Sigmoid colon (tissue), 7 donors: Measurements from ENCODE around the gene CRKL. TPM values are rescaled to one million over a fixed set of nuclear protein-coding genes. Genes with fewer than 3 reads are reported as not detected.

Source experiments
- DNase-seq: peaks from one replicate; pipeline ENCODE4 v3.0.0-alpha.2; 2019
- H3K27ac ChIP-seq, 4 donors: fragments of 200-600 bp; sonication (generic); one replicate each; pipeline ENCODE4 v1.5.1; 2016 to 2019; ENCODE audit warnings: mild to moderate bottlenecking in 1 of 4
- H3K27me3 ChIP-seq, 3 donors: fragments of 200-600 bp; sonication (generic); one replicate each; pipeline ENCODE4 v1.5.1; 2019; ENCODE audit warnings: mild to moderate bottlenecking in 1 of 3
- H3K36me3 ChIP-seq, 4 donors: fragments of 200-600 bp; sonication (generic); one replicate each; pipeline ENCODE4 v1.5.1; 2016 to 2019
- H3K4me1 ChIP-seq, 4 donors: fragments of 200-600 bp; sonication (generic); one replicate each; pipeline ENCODE4 v1.5.1; 2017 to 2019
- H3K4me3 ChIP-seq, 4 donors: fragments of 200-600 bp; sonication (generic); one replicate each; pipeline ENCODE4 v1.5.1; 2017 to 2019; ENCODE audit warnings: mild to moderate bottlenecking in 2 of 4, moderate library complexity in 1 of 4
- H3K9me3 ChIP-seq, 4 donors: fragments of 200-600 bp in 3 of 4; sonication (generic) in 3 of 4; one replicate each; pipeline versions ENCODE4 v1.5.1 to v1.6.1; 2013 to 2019
- EP300 ChIP-seq, 4 donors: sonication (generic); formaldehyde crosslinking; IDR thresholded peaks; one replicate each; pipeline ENCODE4 v1.6.1; 2017; ENCODE audit warnings: antibody characterized with exemption in 4 of 4
- POLR2A ChIP-seq, 2 donors: fragments of 450-650 bp; IDR thresholded peaks; one replicate each; pipeline ENCODE4 v1.6.1; 2016; ENCODE audit warnings: antibody characterized with exemption in 2 of 2, mild to moderate bottlenecking in 2 of 2, moderate library complexity in 2 of 2
- POLR2AphosphoS5 ChIP-seq, 4 donors: sonication (generic); formaldehyde crosslinking; IDR thresholded peaks; one replicate each; pipeline ENCODE4 v1.6.1; 2017; ENCODE audit warnings: antibody characterized with exemption in 4 of 4
- WGBS, 2 donors: extraction: QIAGEN DNeasy Blood & Tissue Kit; methylation state at CpG; one replicate each; pipeline ENCODE4 v1.1.7; 2013; 5-methylcytosine and 5-hydroxymethylcytosine counted together
- intact Hi-C: fragments of 100-400 bp; cut with DNase I; formaldehyde crosslinking; loops from one replicate; pipeline ENCODE4 v1.15.1; 2023
- polyA plus RNA-seq, 3 donors: library from polyadenylated mRNA; stranded (reverse); fragments of 200-250 nt; gene quantifications; one replicate each; pipeline ENCODE4 v1.2.3, GENCODE V29; 2013
- total RNA-seq, 4 donors: library from RNA; depleted of rRNA; stranded (reverse); fragments of >200 nt; gene quantifications; one replicate each; pipeline ENCODE4 v1.1.0, GENCODE V29; 2016
- TF ChIP-seq, protein P1 (sequence below), 4 experiments: fragments of 450-650 bp in 3 of 4; fragments of 200-600 bp in 1 of 4; IDR thresholded peaks; one replicate each; pipeline ENCODE4 v1.5.1; 2016 to 2019; ENCODE audit warnings: antibody characterized with exemption in 4 of 4, mild to moderate bottlenecking in 3 of 4, moderate library complexity in 2 of 4
- donor health status: healthy with polysubstance abuse.
- donor health status: Bipolar disorder and iron deficiency.
- donor health status: healthy.

The CRKL gene
- total and polyA plus RNA-seq, 7 donors: 16.8 to 37.1 (median 35.6) TPM

DNA sequence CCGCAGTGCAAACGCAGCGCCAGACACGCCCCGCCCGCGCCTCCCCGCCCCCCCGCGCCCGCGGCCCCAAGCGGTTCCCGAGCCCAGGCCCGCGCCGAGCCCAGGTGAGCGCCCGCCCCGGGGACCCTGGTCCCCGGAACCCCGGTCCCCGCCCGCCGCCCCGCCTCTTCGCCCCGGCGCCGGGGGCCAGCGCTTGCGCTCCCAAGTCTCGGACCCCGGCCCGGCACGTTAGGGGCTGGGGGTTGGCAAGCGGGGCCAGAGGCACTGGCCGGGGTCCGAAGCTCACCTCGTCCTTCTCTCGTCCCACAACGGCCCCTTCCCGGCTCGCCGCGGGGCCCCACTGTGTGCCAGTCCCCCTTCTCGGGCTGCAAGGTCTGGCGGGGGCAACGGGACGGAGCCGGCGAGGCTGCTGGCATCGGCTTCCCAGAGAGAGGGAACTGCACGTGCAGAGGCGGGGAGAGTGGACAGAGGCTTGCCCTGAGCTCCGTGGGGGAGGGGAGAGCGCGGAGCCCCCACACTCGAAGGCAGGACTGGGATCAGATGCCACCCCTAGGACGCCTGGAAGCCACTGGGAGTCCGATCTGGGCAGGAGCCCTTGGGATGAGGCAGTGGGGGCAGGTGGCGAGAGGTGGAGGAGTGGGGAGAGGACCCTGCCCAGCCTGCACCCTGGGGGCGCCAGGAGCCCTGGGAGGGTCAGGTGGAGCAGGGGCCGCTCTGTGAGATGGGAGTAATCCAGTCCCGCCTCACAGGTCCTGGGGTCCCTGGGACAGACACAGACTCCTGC is 48.1 kb downstream of the CRKL start:
- H3K27me3 ChIP-seq: peaks cover 2 to 16% (median 13%) of the 10 kb centered on the region in 3 donors
- WGBS, 2 donors: 3 to 9% methylated on average over 65 of the region's 65 CpGs
- H3K4me3 ChIP-seq: peak overlapping the region; percentile 22 to 52 (median 46)
- peak overlapping the region in 1 of 4 donors; percentile 42 for H3K27ac ChIP-seq
- H3K9me3 ChIP-seq: no peaks in the 10 kb centered on the region
- no peaks in the 10 kb centered on the region for H3K36me3 ChIP-seq
- peaks cover 0 to 28% (median 11%) of the 10 kb centered on the region in 4 donors for H3K4me1 ChIP-seq
- intact Hi-C loops: no loop called here
- TF ChIP-seq POLR2A (IDR thresholded peaks at IDR 0.05) (no peak), POLR2AphosphoS5 (IDR thresholded peaks at IDR 0.05) (no peak), EP300 (IDR thresholded peaks at IDR 0.05) (no peak)
- TF ChIP-seq, protein P1, sequence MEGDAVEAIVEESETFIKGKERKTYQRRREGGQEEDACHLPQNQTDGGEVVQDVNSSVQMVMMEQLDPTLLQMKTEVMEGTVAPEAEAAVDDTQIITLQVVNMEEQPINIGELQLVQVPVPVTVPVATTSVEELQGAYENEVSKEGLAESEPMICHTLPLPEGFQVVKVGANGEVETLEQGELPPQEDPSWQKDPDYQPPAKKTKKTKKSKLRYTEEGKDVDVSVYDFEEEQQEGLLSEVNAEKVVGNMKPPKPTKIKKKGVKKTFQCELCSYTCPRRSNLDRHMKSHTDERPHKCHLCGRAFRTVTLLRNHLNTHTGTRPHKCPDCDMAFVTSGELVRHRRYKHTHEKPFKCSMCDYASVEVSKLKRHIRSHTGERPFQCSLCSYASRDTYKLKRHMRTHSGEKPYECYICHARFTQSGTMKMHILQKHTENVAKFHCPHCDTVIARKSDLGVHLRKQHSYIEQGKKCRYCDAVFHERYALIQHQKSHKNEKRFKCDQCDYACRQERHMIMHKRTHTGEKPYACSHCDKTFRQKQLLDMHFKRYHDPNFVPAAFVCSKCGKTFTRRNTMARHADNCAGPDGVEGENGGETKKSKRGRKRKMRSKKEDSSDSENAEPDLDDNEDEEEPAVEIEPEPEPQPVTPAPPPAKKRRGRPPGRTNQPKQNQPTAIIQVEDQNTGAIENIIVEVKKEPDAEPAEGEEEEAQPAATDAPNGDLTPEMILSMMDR (IDR thresholded peaks at IDR 0.05): no peak
- no peak for DNase-seq

DNA sequence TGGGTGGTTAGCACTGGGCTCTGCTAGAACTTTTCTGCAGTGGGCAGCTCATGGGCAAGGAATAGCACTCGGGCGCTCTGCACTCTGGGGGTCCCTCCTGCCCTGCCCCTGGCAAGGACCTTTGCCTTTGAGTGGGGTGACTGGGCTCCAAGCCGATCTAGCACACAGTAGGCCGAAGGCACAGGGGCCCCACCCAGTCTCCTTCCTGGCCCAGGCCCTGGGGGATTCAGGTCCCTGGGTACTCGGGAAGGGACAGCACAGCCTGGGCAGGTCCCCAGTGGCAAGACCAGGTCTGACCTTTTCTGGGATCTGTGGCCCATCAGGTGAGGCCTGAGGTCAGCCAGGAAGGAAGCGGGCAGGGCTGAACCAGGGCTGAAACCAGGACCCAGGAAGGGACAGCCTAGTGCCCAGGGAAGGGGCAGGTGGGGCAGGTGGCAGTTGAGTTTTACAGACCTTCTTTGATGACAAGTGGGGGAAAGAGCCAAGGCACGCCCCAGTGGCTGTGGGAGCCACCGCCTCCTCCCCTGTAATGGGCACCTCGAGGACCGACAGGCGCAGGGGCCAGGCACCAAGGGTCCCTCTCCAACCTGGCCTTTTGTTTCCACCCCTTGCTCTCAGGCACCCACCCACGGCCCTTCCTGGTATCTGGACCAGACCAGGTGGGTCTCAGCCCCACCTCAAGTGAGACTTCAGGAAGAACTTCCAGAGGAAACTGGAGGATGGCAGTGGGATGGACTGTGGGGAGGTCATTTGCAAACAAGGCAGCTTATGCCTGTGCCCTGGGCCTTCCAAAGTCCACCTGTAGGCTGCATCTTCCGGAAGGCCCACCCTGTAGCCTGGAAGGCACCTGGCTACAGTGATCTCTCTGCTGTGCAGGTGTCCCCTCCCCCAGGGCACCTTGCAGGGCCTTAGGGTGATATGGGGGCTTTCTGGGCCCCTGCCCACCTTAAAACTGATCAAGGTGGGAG is 49.0 kb downstream of the CRKL start:
- TF ChIP-seq POLR2AphosphoS5 (IDR thresholded peaks at IDR 0.05): no peak
- no peak for TF ChIP-seq POLR2A (IDR thresholded peaks at IDR 0.05)
- TF ChIP-seq, protein P1 (IDR thresholded peaks at IDR 0.05): no peak
- TF ChIP-seq EP300 (IDR thresholded peaks at IDR 0.05): no peak
- H3K9me3 ChIP-seq: no peaks in the 10 kb centered on the region
- peaks cover 2 to 16% (median 13%) of the 10 kb centered on the region in 3 donors for H3K27me3 ChIP-seq
- DNase-seq: no peak
- 14 to 71% methylated on average over 13 of the region's 13 CpGs for WGBS, 2 donors
- no peak overlapping the region for H3K27ac ChIP-seq
- intact Hi-C loops: no loop called here
- no peak overlapping the region for H3K4me3 ChIP-seq
- no peaks in the 10 kb centered on the region for H3K36me3 ChIP-seq
- H3K4me1 ChIP-seq: peaks cover 0 to 28% (median 11%) of the 10 kb centered on the region in 4 donors

DNA sequence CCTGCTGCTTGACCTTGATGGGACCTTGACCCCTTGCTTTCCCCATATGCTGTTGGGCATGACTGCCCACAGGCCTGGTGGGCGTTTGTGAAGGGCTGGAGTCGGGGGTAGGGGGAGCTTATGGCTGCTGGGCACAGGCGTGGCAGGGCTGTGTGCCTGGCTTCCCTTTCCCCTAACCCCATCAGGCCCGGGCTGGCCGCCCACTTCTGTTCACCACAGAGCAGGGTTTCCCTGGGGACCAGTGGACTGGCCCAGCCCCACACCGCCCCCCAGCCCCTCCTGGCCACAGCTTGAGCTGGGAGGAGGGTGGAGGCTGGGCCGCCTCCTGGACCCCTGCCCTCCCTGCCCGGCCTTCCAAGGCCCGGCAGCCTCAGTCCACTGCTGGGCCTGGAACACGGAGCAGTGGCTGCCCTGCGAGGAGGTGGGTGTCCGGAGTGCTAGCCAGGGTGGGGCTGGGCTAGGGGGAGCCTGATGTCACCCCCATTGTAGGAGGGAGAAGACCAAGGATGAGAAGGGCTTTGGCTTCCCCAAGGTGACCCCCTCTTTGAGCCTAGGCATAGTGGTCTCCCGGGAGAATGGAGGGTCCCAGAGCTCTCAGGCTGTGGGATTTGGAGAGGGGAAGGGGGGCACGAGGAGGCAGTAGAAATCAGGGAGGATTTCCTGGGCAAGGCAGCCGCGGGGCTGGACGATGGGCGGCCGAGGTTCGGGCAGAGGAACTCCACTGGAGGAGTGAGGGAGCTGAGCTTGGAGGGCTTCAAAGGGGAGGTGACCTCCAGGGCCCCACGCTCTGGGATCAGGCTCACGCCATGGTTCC is 49.9 kb downstream of the CRKL start, which contains the start of gene AIFM3:
AIFM3 (plus strand) TSS at position 373 of the 814 bp plus-strand sequence. CDS start 690 bp downstream, outside the sequence.
- H3K4me1 ChIP-seq: peaks cover 0 to 28% (median 11%) of the 10 kb centered on the region in 4 donors

More for the DNA sequence above, 49.9 kb downstream of the CRKL start, which contains the start of gene AIFM3:
- 52 to 77% methylated on average over 22 of the region's 22 CpGs for WGBS, 2 donors
- Histone ChIP-seq H3K36me3 (no peaks in the 10 kb centered on the region), H3K4me3 (no peak within 1 kb of the TSS), H3K27me3 (peaks cover 2 to 16% (median 13%) of the 10 kb centered on the region in 3 donors), H3K27ac (no peak within 1 kb of the TSS), H3K9me3 (no peaks in the 10 kb centered on the region)
- intact Hi-C loops: no loop called here
- TF ChIP-seq POLR2A (IDR thresholded peaks at IDR 0.05) (no peak), EP300 (IDR thresholded peaks at IDR 0.05) (no peak), POLR2AphosphoS5 (IDR thresholded peaks at IDR 0.05) (no peak)
- TF ChIP-seq, protein P1 (IDR thresholded peaks at IDR 0.05): no peak
- no peak for DNase-seq
